PC-3 (cell line): ENCODE data around the gene PRR5L.

Experiments
- EZH2 ChIP-seq: fragments of 300-600 bp; sonication (generic); IDR thresholded peaks from one replicate; pipeline ENCODE4 v1.6.1; 2017; ENCODE audit warnings: antibody characterized with exemption, mild to moderate bottlenecking, low read length; ENCODE audit not compliant: unreplicated experiment
- EZH2phosphoT487 ChIP-seq: fragments of 300-600 bp; sonication (generic); IDR thresholded peaks from 2 replicates; pipeline ENCODE4 v1.6.1; 2018; ENCODE audit warnings: mild to moderate bottlenecking, antibody characterized with exemption, low read length, borderline replicate concordance
- TF ChIP-seq, protein P1 (sequence below): fragments of 300-600 bp; sonication (generic); conservative IDR thresholded peaks from 2 replicates; pipeline ENCODE4 v1.5.1; 2017; ENCODE audit warnings: antibody characterized with exemption, low read depth, mild to moderate bottlenecking, low read length

DNA sequence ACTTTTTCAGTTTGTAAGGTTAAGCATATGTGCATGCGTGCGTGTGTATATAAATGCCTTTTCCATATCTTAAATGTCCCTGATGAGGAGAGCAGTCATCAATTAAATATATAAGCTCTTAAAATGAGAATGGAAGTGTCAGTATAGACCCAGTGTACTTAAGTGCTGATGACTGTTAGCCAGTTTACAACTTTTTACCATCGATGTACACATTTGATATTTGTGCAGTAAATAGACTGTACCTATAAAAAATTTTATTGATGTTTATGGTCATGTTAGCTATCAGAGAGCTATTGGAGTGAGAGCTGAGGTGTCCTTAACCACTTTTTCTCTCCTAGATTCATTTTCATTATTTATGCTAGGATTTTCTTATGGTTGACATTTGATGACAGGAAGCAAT lies 168.6 kb downstream of the PRR5L start:
- TF ChIP-seq, protein P1, sequence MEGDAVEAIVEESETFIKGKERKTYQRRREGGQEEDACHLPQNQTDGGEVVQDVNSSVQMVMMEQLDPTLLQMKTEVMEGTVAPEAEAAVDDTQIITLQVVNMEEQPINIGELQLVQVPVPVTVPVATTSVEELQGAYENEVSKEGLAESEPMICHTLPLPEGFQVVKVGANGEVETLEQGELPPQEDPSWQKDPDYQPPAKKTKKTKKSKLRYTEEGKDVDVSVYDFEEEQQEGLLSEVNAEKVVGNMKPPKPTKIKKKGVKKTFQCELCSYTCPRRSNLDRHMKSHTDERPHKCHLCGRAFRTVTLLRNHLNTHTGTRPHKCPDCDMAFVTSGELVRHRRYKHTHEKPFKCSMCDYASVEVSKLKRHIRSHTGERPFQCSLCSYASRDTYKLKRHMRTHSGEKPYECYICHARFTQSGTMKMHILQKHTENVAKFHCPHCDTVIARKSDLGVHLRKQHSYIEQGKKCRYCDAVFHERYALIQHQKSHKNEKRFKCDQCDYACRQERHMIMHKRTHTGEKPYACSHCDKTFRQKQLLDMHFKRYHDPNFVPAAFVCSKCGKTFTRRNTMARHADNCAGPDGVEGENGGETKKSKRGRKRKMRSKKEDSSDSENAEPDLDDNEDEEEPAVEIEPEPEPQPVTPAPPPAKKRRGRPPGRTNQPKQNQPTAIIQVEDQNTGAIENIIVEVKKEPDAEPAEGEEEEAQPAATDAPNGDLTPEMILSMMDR, result no peak
- TF ChIP-seq EZH2phosphoT487 (no peak), EZH2 (no peak)
